Small intestine (tissue), 7 donors: Measurements from ENCODE around the gene PCMTD2. TPM values are rescaled to one million over a fixed set of nuclear protein-coding genes. Genes with fewer than 3 reads are reported as not detected.
"Not testable (repeated sequence)": the region's sequence is repeated elsewhere in the genome, so short reads cannot be mapped to it uniquely, and the experiment has no call there.

ENCODE experiments used
- DNase-seq, 2 donors: peaks; one replicate each; pipeline versions ENCODE4 v3.0.0 to v3.0.0-alpha.2; 2013
- FAIRE-seq: peaks from 2 replicates; lab custom pipeline; 2012; peaks lifted over from hg19 to GRCh38; lab: Jason Lieb, UNC
- H3K27ac ChIP-seq, 3 donors: one replicate each; pipeline ENCODE4 v1.5.1; 2013; ENCODE audit warnings: low read length in 2 of 3, mild to moderate bottlenecking in 2 of 3, control low read depth in 1 of 3, inconsistent platforms in 1 of 3, low read depth in 1 of 3, moderate library complexity in 1 of 3
- H3K27me3 ChIP-seq, 3 donors: one replicate each; pipeline ENCODE4 v1.6.1; 2013; ENCODE audit warnings: low read length in 3 of 3, inconsistent platforms in 1 of 3; ENCODE audit not compliant: control insufficient read depth in 3 of 3, insufficient read depth in 3 of 3
- H3K36me3 ChIP-seq, 3 donors: one replicate each; pipeline ENCODE4 v1.6.1; 2013; ENCODE audit warnings: low read length in 3 of 3, inconsistent platforms in 1 of 3, low read depth in 1 of 3, mild to moderate bottlenecking in 1 of 3, moderate library complexity in 1 of 3; ENCODE audit not compliant: control insufficient read depth in 3 of 3, insufficient read depth in 2 of 3
- H3K4me1 ChIP-seq, 3 donors: one replicate each; pipeline ENCODE4 v1.6.1; 2013; ENCODE audit warnings: low read length in 2 of 3, inconsistent platforms in 1 of 3, low read depth in 1 of 3, mild to moderate bottlenecking in 1 of 3, moderate library complexity in 1 of 3; ENCODE audit not compliant: control insufficient read depth in 3 of 3, insufficient read depth in 2 of 3
- H3K4me3 ChIP-seq, 3 donors: one replicate each; pipeline ENCODE4 v1.5.1; 2013; ENCODE audit warnings: low read length in 3 of 3, control low read depth in 1 of 3, inconsistent platforms in 1 of 3, low read depth in 1 of 3, mild to moderate bottlenecking in 1 of 3, moderate library complexity in 1 of 3
- H3K9me3 ChIP-seq, 2 donors: one replicate each; pipeline ENCODE4 v1.6.1; 2013; ENCODE audit warnings: low read depth in 1 of 2, low read length in 1 of 2; ENCODE audit not compliant: control insufficient read depth in 2 of 2, insufficient read depth in 1 of 2
- WGBS, 3 donors: extraction: QIAGEN DNeasy Blood & Tissue Kit; methylation state at CpG; one replicate each; pipeline ENCODE4 v1.1.7; 2013; 5-methylcytosine and 5-hydroxymethylcytosine counted together
- polyA plus RNA-seq, 4 donors: library from polyadenylated mRNA; stranded (reverse) in 3 of 4; unstranded in 1 of 4; fragments of 200-250 nt in 3 of 4; fragments of 120-200 nt in 1 of 4; gene quantifications; one replicate each; pipeline versions ENCODE4 v1.2.1 to v1.2.3, GENCODE V29; 2013
- donor health status: healthy with polysubstance abuse.
- donor health status: control.
- donor health status: control.
- donor health status: Bipolar disorder and iron deficiency.
- donor health status: healthy.

Gene PCMTD2
- polyA plus RNA-seq, 4 donors: 15.7 to 80.0 (median 21.1) TPM

DNA sequence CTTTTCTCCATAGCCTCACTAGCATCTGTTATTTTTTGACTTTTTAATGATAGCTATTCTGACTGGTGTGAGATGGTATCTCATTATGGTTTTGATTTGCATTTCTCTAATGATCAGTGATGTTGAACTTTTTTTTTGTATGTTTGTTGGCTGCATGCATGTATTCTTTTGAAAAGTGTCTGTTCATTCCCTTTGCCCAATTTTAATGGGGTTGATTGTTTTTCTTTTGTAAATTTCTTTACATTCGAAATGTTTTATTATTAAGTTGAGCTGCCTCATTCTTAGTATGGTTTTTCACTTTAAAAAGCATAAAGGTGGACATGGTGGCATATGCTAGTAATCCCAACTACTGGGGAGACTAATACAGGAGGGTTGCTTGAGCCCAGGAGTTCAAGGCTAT is 58.2 kb downstream of the PCMTD2 start:
- 65 to 78% (median 66%) methylated on average over 1 of the region's 1 CpG for WGBS, 3 donors
- not testable (repeated sequence) for FAIRE-seq, DNase-seq, H3K4me3 ChIP-seq, H3K4me1 ChIP-seq, H3K27ac ChIP-seq, H3K27me3 ChIP-seq, H3K9me3 ChIP-seq, H3K36me3 ChIP-seq

DNA sequence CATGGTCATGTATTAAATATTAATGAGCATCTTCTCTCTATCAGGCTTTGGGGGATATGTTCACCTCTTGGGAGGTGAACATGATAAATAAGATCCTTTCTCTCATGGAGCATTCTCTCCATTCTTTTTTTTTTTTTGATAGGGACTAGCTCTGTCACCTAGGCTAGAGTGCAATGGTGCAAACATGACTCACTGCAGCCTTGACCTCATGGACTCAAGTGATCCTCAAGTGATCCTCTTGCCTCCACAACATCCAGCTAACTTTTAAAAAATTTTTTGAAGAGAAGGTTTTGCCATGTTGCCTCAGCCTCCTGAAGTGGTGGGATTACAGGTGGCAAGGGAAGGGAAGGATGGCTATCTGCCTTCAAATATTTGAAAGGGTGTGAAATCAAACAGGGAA is 59.8 kb downstream of the PCMTD2 start:
- H3K27me3 ChIP-seq: peaks cover 0 to 12% (median 3%) of the 10 kb centered on the region in 3 donors
- DNase-seq, FAIRE-seq, H3K4me1 ChIP-seq, H3K9me3 ChIP-seq, H3K36me3 ChIP-seq, H3K27ac ChIP-seq, H3K4me3 ChIP-seq: not testable (repeated sequence)

DNA sequence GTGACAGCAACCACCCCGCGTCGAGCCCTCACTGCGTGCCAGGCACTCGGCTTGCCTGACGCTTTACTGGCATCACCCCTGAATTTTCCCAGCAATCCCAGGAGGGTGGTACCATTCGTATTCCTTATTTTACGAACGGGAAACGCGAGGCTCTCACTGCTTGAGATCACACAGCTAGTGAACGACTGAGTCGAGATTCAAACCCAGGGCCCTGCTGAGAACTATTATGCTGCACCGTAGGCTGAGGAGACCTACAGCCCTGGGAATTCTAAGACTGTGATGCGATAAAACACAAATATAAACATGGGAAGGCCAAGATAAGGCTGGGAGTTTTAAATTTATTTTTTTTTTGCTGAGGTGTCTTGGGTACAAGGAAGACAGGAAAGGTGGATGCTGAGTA is 60.3 kb downstream of the PCMTD2 start:
- peaks cover 0 to 12% (median 3%) of the 10 kb centered on the region in 3 donors for H3K27me3 ChIP-seq
- not testable (repeated sequence) for H3K27ac ChIP-seq, H3K4me1 ChIP-seq, DNase-seq, FAIRE-seq, H3K4me3 ChIP-seq, H3K9me3 ChIP-seq, H3K36me3 ChIP-seq
- 54 to 61% (median 58%) methylated on average over 9 of the region's 15 CpGs for WGBS, 3 donors

DNA sequence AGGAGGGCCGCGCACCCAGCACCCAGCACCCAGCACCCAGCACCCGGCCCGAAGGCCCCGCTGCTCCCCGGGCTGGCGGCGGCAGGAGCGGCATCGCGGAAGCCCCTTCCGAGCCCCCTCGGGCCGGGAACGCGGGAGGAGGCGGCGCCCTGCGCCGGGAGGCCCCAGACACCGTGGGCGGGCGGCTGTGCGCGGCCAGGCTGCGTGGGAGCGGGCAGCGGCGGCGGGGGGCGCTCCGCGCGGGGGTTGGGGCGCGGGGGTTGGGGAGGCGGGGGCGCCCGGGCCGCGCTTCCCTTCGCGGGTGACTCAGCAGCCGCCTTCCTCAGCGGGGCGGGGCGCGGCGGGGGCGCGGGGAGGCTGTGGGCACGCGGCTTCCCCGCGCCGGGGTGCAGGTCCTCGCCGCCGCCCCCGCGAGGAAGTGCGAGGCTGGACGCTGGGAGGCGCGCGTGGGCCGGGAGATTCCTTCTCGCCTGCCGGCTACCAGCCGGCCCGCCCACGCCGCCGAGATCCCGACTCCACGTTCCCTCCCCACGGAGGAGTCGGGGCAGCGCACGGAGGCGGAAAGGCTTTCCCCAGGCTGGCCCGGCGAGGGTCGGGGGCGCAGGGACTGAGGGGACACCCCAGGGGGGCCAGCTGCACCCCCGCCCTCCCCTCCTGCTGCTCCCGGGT is 61.0 kb downstream of the PCMTD2 start:
- Histone ChIP-seq H3K27me3 (peaks cover 0 to 12% (median 3%) of the 10 kb centered on the region in 3 donors), H3K4me3 (peak overlapping the region in 1 of 3 donors; percentile 4)
- H3K9me3 ChIP-seq, H3K27ac ChIP-seq, H3K36me3 ChIP-seq, FAIRE-seq, H3K4me1 ChIP-seq, DNase-seq: not testable (repeated sequence)
- WGBS, 3 donors: 8 to 9% (median 8%) methylated on average over 49 to 85 of the region's 87 CpGs

DNA sequence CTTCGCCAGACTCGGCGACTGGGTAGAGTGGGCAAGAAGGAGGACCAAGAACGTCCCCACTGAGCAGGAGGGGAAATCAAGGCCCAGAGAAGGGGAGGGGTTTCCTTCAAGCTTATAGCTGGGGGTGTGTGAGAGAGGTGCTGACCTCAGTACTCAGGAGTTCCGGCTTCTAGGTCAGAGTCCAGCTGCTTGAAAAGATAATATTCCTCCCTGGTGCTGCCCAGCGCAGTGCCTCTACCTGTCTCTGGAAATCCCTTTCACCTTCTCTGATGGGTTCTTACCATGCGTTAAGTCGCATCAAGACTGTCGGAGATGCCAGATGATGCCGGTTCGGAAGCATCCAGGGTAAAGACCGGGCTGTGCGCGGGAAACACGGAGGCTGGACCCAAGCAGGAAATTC is 61.8 kb downstream of the PCMTD2 start:
- H3K27ac ChIP-seq, DNase-seq, H3K36me3 ChIP-seq, H3K4me1 ChIP-seq, H3K9me3 ChIP-seq, FAIRE-seq, H3K4me3 ChIP-seq: not testable (repeated sequence)
- 64 to 79% (median 77%) methylated on average over 10 to 11 of the region's 15 CpGs for WGBS, 3 donors
- H3K27me3 ChIP-seq: peaks cover 0 to 12% (median 3%) of the 10 kb centered on the region in 3 donors

DNA sequence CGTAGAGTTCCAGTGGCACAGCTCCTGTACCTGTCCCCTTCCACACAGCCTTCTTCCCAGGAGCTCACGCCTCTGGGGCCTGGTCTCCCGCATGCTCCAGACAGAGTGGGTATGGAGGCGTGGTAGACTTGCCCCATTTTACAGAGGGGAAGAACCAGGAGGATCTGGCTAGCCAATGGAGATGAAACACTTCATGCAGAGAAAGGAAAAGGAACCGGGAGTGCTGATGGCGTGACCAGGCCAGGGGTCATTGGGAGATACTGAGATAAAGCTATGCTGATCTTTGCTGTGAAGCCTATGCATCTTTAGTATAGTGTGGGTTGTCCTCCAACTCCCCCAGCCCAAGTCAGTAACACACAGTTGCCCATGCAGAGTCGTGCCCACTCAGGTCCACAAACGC is 62.5 kb downstream of the PCMTD2 start:
- WGBS, 3 donors: 84 to 92% (median 89%) methylated on average over 5 to 8 of the region's 8 CpGs
- not testable (repeated sequence) for H3K9me3 ChIP-seq, H3K36me3 ChIP-seq, H3K4me3 ChIP-seq, H3K4me1 ChIP-seq, DNase-seq, FAIRE-seq, H3K27ac ChIP-seq
- H3K27me3 ChIP-seq: peaks cover 0 to 13% (median 3%) of the 10 kb centered on the region in 3 donors

DNA sequence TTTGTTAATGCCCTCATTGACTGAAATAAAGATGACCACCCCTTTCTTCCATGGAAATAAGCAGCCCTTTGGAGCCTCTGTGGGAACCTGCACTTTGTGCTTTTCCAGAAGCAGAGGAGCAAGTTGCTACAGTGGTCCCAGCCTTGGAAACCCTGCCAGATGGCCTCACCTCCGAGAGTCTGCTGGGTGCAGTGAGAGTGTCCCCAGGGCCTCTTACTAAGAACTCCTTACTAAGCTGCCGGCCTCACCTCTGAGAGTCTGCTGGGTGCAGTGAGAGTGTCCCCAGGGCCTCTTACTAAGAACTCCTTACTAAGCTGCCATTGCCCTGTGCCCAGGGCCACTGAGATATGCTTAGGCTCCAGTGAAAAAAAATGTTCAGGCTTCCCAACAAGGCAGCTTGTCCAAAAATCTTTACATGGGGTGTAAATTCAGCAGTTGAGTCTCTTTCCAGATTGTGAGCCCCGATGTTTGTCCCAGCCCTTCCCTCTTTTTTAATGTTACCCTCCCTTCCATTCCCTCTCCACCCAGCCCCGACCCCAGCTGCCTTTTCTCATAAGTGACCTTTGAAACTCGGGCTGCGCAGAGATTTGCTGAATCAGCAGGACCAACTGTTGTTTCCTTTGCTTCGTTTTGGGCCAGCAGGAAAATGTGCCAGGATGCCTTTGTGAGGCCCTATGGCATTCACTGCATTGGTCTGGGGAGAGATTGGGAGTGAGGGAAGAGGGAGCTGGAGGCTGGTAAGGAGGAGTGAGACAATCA is 66.7 kb downstream of the PCMTD2 start:
- not testable (repeated sequence) for FAIRE-seq, DNase-seq, H3K4me3 ChIP-seq, H3K9me3 ChIP-seq, H3K4me1 ChIP-seq, H3K36me3 ChIP-seq, H3K27ac ChIP-seq
- WGBS, 3 donors: 36 to 58% (median 42%) methylated on average over 7 of the region's 7 CpGs
- peaks cover 0 to 11% (median 0%) of the 10 kb centered on the region in 3 donors for H3K27me3 ChIP-seq
